SHP77 (cell line): ENCODE results near the gene CFAP100.

Source experiments
- DNase-seq, 2 experiments: peaks; one replicate each; lab custom pipeline; 2025; lab: John Stamatoyannopoulos, UW

The CFAP100 gene

DNA sequence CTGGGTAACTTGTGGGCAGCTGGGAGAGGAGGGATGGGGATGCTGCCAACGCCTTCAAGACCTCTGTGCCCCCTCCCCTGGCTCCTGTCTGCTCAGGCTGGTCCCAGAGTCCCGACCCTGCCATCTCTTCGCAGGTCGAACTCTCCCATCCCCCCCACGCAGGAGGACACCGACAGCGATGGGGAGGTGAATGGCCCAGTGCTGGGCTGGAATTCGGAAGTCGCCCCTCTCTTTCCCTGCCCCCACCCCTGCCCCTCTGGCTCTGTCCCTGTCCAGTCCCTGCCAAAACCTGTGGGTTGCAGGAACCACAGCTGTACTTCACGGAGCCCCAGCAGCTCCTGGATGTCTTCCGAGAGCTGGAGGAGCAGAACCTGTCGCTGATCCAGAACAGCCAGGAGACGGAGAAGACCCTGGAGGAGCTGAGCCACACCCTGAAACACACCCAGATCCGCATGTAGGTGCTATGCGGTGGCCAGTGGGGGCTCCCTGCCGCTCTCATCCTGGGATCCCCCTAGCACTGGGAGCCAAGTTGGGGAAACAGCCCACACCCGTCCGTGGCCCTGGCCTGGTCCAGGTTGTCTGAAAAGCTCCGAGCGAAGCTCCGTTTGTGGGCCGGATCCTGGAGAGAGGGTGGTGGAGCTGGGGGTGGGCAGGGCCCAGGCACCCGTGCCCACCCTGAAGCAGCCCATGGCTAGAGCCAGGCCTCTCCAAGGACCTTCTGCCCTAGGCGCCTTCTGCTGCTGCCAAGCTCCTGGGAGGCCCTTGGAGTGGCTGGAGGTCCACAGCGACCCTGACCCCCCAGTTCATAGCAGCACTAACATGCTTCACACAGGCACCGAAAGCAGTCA, 28.7 kb downstream of the CFAP100 start:
- DNase-seq, result no peak

DNA sequence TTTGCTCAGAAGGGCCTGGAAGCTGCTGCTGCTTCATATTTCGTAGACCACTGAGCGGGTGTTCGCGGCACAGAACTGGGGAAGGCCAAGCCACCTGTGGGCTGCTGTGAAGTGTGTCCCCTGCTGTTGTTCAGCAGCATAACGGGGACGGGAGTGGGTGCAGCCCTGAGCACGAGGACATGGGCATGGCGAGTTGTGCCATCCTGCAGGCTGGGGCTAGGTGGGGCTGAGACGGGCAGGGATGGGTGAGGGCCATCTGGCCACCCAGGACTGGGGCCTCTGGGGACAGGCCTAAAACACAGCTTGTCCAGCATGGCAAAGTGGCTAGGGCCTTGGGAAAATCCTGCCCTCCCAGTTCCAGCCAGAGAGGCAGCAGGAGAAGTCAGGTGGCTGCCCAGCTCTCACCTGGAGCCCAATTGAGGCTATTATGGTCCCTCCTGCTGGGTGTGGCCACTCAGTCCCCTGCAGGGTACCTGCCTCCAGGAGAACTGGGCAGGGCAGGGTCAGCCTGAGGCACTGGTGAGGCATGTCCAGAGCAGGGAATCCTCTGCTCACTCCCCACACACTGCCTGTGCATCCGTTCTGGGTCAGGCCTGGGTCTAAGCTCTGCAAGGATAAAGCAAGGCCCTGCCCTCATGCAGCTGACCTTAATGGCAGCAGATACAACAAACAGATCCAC, 29.5 kb downstream of the CFAP100 start:
- no peak for DNase-seq

DNA sequence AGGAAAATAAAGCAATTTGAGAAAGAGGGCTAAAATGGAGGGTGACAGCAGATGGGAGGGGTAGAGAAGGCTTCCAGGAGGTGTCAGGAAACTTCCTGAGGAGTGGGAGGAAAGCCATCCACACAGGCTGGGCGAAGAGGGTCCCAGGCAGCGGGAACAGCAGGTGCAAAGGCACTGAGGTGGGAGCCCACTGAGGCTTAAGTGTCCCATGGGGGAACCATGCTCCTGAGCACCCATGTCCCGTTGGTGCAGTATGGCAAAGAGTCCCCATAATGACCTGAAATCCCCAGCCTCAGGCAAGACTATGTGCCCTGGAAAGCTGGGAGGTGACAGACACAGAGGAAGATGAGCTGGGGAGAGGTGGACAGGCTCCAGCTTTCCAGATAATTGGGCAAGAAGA, 30.0 kb downstream of the CFAP100 start:
- no peak for DNase-seq

DNA sequence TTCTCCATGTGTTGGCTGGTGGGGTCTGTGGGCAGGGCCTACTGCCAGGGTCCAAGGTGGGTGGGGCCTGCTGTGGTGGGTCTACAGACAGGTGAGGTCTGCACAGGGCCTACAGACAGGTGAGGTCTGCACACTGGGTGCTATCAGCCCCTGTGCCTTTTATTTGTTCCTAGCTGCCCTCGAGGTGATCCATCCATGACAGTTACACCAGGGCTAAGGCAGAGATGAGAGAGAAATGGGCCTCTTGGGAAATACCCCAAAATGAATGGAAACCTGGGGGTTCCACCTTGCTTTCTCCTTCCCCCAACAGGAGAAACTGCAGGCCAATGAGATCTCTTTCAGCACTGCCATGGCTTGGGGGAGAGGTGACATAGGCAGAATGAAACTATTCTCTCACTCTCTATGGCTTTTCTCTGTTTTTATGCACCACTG, 36.4 kb downstream of the CFAP100 start:
- no peak for DNase-seq

DNA sequence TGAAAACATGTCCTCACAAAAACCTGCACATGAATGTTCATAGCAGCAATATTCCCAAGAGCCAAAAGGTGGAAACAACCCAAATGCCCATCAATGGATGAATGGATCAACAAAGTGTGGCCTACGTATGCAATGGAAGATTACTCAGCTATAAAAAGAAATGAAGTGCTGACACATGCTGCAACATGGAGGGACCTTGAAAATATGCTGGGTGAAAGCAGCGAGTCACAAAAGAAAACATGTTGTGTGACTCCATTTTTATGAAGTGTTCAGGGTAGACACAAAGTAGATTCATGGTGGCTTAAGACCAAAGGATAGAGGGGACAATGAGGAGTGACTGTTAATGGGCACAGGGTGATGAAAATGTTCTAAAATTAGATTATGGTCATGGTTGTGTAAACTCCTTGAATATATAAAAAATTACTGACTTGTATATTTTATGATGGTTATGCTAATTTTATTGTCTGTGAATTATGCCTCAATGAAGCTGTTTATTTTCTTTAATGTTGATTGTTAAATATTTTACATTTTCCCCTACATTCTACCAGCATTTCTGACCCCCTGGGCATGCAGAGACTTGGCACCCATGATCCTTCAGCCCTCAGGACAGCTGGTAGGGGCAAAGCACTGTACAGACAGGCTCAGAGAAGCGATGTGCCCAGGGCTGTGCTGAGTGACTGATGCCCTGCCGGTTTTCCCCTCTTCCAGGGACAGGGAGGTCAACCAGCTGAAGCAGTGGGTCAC, 37.8 kb downstream of the CFAP100 start:
- no peak for DNase-seq

DNA sequence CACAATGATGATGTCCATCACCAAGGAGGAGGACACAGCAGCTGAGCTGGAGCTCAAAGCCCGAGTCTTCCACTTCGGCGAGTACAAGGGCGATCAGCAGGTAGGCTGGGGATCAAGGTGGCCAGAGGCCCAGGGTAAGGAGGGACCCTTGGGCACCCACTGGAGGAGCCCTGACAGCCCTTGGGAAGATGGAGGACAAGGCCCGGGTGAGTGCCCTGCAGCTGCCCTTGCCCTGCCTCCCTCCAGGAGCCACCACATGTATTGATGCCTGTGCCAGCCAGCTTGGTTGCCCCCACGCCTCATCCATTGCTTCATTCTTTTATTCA, 38.4 kb downstream of the CFAP100 start:
- no peak for DNase-seq

DNA sequence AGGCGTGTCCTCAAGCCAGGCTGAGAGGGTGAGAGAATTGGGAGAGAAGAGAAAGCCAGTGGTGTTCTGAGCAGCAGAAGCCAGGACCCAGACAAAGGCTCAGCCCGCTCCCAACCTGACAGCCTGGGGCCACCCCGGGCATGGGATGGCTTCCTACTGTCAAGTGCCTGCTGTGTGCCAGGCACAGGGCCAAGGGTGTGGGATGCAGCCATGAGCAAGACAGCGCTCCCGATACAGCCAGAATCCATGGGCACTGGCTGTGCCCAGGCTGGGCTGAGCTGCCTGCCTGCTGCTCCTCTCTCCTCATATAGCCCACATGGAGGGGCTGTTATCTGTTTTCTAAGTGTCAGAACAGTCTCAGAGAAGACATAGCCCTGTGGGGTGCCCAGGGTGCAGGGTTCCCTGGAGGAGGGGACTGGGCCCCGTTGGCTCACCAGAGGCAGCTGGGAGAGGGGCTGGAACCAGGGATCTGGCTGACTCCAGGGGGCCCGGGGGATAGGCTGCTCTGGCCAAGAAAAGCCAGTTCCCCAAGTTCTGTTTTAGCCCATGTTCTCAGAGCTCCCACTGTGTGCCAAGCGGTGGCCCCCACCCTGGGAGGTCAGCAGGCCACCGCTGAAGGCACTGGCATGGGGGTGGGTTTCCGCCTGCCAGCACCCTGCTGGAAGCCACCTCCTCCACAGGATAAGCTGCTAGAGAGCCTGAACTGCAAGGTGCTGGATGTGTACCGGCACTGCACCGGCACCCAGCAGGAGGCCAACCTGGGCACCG, 39.0 kb downstream of the CFAP100 start:
- DNase-seq, result no peak

DNA sequence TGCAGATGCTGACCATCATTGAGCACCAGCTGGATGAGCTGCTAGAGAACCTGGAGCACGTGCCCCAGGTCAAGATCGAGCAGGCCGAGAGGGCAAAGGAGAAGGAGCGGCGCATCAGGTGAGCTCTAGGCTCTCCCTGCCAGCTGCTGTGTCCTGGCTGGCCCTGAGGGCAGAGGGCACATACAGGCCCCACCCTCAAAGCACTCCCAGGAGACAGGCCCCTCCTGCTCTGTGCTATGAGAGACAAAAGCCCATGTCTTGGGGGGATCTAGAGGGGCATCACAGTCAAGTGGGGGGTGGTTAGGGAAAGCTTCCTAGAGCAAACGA, 39.5 kb downstream of the CFAP100 start:
- DNase-seq, result no peak

DNA sequence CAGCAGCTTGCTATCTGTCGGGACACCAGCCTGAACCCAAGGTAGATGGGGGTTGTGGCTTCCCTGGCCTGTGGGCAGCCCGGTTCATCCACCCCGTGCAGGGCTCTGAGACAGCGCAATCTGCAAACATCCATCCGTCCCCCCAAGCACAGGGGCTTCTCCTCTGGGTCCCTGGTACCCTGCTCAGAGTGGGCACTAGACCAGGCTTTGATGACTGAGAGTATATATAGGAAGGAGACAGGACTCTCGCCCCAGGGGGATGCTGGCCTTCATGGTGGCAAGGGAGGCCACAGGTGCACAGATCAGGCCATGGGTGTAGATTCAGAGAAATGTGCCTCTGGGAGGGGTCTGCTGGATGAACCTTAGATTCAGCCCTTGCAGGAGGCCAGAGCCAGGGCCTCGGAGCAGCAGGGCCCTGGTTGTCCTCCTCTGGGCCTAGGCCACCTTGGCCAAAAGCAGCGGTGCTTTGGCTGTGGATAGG, 40.3 kb downstream of the CFAP100 start:
- no peak for DNase-seq

DNA sequence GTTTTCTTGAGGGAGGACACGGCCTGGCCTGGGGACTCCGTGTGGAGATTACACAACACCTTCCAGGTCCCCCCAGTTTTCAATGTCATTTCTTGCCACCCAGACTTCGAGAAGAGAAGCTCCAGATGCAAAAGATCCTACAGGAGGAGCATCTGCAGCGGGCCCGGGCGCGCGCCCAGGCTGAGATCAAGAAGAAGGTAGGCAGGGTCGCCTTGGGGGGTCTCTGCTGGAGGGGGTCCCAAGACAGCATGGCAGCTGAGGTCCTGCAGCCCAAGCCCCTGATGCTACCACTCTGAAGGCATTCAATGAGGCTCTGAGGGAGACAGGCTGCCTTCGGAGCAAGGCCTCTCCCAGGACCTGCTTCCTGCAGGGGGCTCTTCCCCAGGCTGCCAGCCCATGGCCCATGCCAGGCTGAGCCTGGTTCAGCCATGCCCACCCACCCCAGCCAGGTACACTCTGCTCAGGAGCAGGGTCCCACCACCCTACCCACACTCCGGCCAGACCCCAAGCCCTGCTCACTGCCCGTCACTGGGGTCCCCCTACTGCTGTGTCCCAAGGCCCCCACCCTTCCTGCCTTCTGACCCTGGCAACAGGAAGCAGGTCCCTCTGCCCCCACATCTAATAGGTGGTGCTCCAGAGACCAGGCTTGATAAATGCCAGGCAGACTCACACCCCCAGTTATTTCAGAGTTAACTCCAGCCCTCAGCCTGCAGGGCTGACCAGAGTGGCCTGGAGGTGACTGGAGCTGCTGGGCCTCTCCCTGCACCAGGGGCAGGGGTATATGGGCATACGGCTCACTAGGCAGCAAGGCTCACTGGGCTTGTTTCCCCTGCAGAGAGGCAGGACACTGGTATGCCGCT, 41.0 kb downstream of the CFAP100 start:
- DNase-seq, result no peak

DNA sequence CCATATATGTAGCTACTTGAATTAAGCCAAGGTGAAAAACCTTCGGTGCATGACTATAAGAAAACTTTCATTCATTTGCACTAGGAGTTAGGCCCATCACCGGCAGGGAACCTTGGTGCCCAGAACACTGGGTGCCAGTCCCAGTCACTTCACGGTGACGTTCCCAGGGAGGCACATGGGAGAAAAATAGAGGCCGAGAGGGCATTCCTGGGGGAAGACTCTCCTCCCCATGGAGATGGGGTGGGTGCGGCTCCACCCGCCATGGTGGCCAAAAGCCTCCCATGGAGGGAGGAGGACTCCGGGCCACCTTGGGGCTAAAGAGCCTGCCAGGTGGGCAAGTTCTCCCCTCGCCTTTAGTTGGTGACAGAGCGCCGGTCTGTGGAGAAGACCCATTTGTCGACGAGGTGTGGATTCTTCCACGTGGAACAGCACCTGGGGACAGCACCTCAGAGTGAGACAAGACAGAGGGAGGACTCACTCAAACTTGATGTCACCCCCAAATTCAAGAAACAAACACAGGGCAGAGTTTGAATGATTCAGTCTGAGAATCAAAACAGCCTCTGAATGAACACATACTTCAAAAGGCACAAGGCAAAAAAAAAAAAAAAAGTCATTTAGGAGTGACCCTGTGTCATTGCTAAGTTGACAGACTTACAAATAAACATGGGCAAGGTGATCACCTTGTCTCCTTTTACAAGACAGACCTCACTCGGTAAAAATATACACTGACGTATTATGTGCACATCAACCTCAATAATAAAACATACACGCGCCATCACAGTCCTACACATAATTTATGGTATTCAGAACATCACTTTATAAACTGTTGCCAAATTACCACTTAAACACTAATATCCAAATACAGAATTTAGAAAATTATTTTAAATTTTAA, 42.4 kb downstream of the CFAP100 start:
- no peak for DNase-seq

DNA sequence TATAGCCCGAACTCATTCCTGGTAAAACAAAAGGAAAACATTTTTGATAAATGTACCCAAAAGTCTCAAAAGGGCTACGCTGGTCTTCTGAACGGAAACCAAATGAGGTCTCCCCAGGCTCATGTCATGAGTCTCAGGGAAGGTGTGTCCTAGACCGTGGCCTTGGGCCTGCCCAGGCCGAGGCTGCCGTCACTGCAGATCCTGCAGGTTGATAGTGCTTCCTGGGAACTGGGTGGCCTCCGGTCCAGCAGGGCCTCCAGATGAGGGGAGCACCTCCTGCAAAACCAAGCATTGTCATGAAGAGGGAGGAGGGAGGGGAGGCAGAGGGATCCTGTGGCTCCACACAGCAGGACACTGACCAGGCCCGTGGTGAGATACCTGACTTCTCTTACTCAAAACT, 43.5 kb downstream of the CFAP100 start:
- DNase-seq, result no peak

DNA sequence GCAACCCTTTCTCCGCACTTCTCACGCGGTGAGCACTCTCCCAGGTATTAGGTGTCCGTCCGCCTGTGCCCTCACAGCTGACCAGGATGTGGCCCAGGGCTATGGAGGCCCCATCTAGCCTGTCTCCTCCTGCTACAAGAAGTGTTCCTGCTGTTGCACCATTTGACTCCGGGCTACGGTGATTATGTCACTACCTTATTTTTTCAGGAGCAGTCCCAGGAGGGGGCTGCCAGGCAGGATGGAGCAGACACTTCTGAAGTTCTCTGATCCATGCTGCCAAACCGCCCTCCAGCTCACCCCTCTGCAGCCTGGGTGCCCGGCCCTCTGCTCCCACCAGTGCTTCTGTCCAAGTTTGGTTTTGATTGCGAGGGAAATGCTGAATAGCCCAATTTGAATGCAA, 44.0 kb downstream of the CFAP100 start:
- no peak for DNase-seq

DNA sequence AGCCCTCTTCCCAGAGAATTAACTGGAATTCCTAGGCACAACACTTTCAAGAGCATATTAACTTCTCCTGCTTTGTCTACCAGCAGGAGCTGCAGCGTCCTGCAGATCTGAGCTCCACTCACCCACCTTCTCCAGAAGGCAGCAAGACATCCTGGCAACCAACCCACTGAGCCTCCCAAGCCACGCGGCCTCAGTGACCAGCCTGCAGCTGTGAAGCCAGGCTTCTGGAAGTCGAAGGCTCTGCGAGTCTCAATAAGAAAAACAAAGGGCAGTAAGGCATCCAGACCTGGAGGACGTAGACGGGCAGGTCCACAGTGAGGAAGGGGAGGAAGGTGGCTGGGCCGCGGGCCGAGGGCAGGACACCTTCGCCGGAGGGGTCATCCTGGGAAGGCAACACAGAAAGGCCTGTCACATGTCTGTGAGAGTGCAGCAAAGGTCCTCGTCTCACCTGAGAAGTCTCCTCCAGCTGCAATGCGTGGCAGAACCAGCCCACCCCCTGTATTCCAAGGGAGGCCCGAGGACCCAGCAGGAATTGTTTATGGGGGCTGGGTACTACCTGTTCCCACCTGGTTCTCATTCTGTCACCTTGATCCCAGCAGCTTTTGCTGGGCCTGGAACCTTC, 44.7 kb downstream of the CFAP100 start:
- no peak for DNase-seq

DNA sequence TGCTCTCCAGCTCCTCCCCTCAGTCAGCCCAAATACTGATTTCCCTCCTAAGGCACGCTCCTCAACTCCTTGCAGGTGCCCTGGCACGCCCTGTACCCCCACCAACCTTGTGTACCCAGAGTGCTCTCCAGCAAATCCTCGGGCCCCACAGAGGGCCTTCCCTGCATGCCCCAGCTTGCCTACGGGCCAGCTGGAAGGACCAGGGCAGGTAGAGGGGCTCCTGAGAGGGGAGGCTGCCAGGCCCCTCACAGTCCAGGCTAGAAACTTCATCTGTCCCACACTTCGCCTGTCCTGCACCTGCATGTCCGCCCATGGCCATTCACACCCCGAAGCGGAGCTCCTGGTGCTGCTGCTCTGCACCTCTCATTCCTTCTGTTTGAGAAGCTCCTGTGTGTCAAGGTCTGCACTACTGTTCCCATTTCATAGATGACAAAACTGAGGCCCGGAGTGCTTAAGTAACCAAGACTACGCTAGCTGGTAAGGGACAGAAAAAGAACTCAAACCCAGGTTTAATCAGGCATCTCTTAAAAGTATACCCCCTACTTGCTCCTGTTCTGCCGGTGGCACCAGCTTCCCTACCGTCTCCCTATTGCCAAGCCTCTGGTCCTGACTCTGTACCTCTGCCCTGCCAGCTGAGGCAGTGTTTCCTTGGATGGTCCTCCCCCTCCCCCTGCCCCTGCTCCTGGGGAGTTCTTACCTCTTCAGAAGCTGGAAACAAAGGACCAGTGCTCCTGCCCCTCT, 45.4 kb downstream of the CFAP100 start:
- DNase-seq, result no peak

DNA sequence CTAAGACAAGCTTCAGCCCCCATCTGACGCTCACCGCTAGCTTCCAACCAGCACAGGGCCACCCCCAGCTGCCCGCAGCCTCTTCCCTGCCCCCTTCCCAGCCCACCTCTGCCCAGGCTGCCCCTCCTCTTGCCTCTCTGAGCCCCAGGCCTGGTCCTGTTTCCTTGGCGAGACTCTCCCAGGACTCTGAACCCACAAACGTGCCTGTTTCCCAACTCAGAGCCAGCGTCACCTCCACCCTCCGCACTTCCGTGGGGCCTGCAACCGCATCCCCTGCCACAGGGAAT, 45.9 kb downstream of the CFAP100 start:
- no peak for DNase-seq

DNA sequence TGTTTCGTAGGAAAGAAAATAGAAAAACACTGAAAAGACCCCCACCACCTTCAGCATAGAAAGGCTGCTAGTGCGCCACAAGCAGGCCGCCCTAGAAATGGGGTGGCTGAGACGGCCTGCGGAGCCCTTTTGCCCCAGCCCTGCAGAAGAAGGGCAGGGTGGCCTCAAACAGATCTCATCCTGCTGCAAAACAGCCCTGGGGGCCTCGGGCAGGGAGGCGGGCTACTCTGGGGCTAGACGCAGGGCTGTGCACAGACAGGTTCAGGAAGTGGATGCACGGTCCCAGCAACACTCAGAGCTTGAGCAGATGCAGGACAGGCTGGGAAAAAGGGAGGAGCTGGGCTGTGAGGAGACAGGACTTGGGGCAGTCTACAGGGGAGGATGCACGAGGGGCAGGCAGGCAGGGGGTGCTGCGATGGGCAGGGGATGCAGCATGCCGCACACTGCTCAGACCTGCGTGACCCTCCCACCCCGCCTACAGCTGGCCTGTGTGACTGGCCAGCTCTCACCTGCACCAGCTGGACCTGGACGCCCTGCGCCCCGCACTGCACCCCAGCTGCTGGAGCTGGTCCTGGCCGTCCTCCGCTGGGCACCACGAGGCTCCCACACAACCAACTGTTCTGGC, 46.7 kb downstream of the CFAP100 start:
- no peak for DNase-seq

DNA sequence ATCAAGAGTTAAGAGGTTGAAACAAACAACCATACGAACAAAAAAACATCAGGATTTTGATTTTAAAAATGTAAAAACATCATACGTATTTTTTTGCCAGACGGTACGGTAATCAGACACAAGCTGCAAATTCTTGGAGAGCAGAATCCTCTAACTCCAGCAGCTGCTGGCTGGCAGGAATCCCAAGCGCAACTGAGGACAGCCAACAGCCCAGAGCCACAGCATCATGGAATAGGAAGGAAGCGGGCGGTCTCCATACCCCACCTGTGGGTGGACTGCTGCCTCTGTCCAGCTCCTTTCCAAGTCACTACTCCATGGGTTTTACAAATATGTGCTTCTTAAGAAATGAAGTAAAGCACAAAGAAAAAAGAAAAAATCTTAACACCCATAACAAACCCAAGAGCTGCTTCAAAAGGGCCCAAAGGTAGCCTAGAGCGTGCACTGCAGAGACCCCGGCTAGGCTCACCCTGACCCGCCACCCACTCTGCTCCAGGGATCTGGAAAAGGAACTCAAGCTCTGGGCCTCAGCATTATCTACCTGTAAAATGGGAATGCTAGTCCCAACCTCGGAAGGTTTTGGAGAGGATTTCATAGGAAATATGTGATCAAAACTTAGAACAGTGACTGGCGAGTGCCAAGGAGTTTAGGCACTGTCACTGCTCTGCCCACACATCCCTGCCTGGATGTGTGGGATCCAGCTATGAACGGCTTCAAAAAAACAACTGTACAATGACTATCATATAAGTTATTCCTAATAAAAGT, 47.6 kb downstream of the CFAP100 start:
- DNase-seq, result no peak
